DOHH2 (cell line): Measurements from ENCODE around the gene LCAT.
A peak's percentile ranks its signal among the peaks of the same experiment; 100 is the strongest.

Experiments used
- H3F3A ChIP-seq: fragments of 200-600 bp; sonication (generic), shearing (Covaris generic); 2 replicates; pipeline ENCODE4 v1.6.0; 2016; ENCODE audit warnings: antibody characterized with exemption, mild to moderate bottlenecking; ENCODE audit not compliant: control insufficient read depth, insufficient read depth
- H3K27ac ChIP-seq: fragments of 200-600 bp; sonication (generic); 2 replicates; pipeline ENCODE4 v1.5.1; 2014; ENCODE audit warnings: low read depth, mild to moderate bottlenecking, low read length, moderate library complexity
- H3K27me3 ChIP-seq: fragments of 200-600 bp; sonication (generic); 2 replicates; pipeline ENCODE4 v1.6.1; 2014; ENCODE audit warnings: mild to moderate bottlenecking, low read length, mixed read lengths; ENCODE audit not compliant: control insufficient read depth
- H3K36me3 ChIP-seq: fragments of 200-600 bp; sonication (generic); 2 replicates; pipeline ENCODE4 v1.6.1; 2014; ENCODE audit warnings: mild to moderate bottlenecking, low read length, moderate library complexity, mixed read lengths; ENCODE audit not compliant: control insufficient read depth
- H3K4me1 ChIP-seq: fragments of 200-600 bp; sonication (generic); 2 replicates; pipeline ENCODE4 v1.6.1; 2014; ENCODE audit warnings: mild to moderate bottlenecking, low read length, mixed read lengths; ENCODE audit not compliant: control insufficient read depth
- H3K4me2 ChIP-seq: fragments of 200-600 bp; sonication (generic); 2 replicates; pipeline ENCODE4 v1.6.0; 2014; ENCODE audit warnings: mild to moderate bottlenecking, low read length, moderate library complexity
- H3K4me3 ChIP-seq: fragments of 200-600 bp; sonication (generic); 2 replicates; pipeline ENCODE4 v1.5.1; 2014; ENCODE audit warnings: mild to moderate bottlenecking, low read length, mixed read lengths
- H3K79me2 ChIP-seq: fragments of 200-600 bp; sonication (generic); 2 replicates; pipeline ENCODE4 v1.6.1; 2014; ENCODE audit warnings: mild to moderate bottlenecking, low read length, mixed read lengths; ENCODE audit not compliant: control insufficient read depth
- H3K9me2 ChIP-seq: fragments of 200-600 bp; sonication (generic); replicated peaks from 2 replicates; pipeline ENCODE4 v1.6.1; 2014; ENCODE audit warnings: mild to moderate bottlenecking, low read length, mixed read lengths; ENCODE audit not compliant: control insufficient read depth
- H3K9me3 ChIP-seq: fragments of 200-600 bp; sonication (generic); 2 replicates; pipeline ENCODE4 v1.6.1; 2014; ENCODE audit warnings: antibody characterized with exemption, low read length, mixed read lengths; ENCODE audit not compliant: control insufficient read depth, insufficient read depth
- H4K20me1 ChIP-seq: fragments of 200-600 bp; sonication (generic); 2 replicates; pipeline ENCODE4 v1.6.0; 2014; ENCODE audit warnings: low read depth, mild to moderate bottlenecking, antibody characterized with exemption, low read length, moderate library complexity; ENCODE audit not compliant: control insufficient read depth, insufficient read depth
- EZH2phosphoT487 ChIP-seq: fragments of 200-600 bp; sonication (generic); IDR thresholded peaks from 2 replicates; pipeline ENCODE4 v1.6.1; 2017; ENCODE audit warnings: borderline replicate concordance, mild to moderate bottlenecking, antibody characterized with exemption, low read length, moderate library complexity, mixed read lengths
- TF ChIP-seq, protein P1 (sequence below): fragments of 200-600 bp; sonication (generic); IDR thresholded peaks from one replicate; pipeline ENCODE4 v1.5.1; 2014; ENCODE audit warnings: antibody characterized with exemption, mild to moderate bottlenecking, low read depth, low read length; ENCODE audit not compliant: poor library complexity, severe bottlenecking

LCAT gene

GRCh38 chr16:67893743-67894399 lies 50.0 kb downstream of the LCAT start:
- H3K27me3 ChIP-seq = no peaks in the 10 kb centered on the region
- no peaks in the 10 kb centered on the region for H3F3A ChIP-seq
- no peaks in the 10 kb centered on the region for H3K9me2 ChIP-seq
- peaks cover 18% of the 10 kb centered on the region for H3K4me1 ChIP-seq
- no peaks in the 10 kb centered on the region; the same call in 1 of the 2 replicates for H3K36me3 ChIP-seq
- no peaks in the 10 kb centered on the region for H4K20me1 ChIP-seq
- H3K27ac ChIP-seq = no peak overlapping the region
- peak overlapping the region; percentile 87 for H3K4me3 ChIP-seq
- no peak for TF ChIP-seq EZH2phosphoT487
- no peaks in the 10 kb centered on the region for H3K9me3 ChIP-seq
- H3K4me2 ChIP-seq = peak overlapping the region; percentile 94
- peaks cover 51% of the 10 kb centered on the region for H3K79me2 ChIP-seq

GRCh38 chr16:67892899-67893742 lies 50.8 kb downstream of the LCAT start, which contains the start of gene PSKH1:
TSS of gene PSKH1 (plus strand) at chr16:67893254. CDS start at chr16:67908750, 15,496 bp downstream.
- Histone ChIP-seq H3F3A (no peaks in the 10 kb centered on the region), H3K27me3 (no peaks in the 10 kb centered on the region), H3K4me3 (peak within 1 kb of the TSS; percentile 87), H3K9me3 (no peaks in the 10 kb centered on the region), H3K79me2 (peaks cover 47% of the 10 kb centered on the region), H3K9me2 (no peaks in the 10 kb centered on the region), H4K20me1 (no peaks in the 10 kb centered on the region), H3K36me3 (no peaks in the 10 kb centered on the region; the same call in 1 of the 2 replicates), H3K27ac (no peak within 1 kb of the TSS), H3K4me2 (peak within 1 kb of the TSS; percentile 94), H3K4me1 (peaks cover 18% of the 10 kb centered on the region)
- TF ChIP-seq, protein P1, sequence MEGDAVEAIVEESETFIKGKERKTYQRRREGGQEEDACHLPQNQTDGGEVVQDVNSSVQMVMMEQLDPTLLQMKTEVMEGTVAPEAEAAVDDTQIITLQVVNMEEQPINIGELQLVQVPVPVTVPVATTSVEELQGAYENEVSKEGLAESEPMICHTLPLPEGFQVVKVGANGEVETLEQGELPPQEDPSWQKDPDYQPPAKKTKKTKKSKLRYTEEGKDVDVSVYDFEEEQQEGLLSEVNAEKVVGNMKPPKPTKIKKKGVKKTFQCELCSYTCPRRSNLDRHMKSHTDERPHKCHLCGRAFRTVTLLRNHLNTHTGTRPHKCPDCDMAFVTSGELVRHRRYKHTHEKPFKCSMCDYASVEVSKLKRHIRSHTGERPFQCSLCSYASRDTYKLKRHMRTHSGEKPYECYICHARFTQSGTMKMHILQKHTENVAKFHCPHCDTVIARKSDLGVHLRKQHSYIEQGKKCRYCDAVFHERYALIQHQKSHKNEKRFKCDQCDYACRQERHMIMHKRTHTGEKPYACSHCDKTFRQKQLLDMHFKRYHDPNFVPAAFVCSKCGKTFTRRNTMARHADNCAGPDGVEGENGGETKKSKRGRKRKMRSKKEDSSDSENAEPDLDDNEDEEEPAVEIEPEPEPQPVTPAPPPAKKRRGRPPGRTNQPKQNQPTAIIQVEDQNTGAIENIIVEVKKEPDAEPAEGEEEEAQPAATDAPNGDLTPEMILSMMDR = no peak
- no peak for TF ChIP-seq EZH2phosphoT487

- peaks cover 18% of the 10 kb centered on the region for H3K4me1 ChIP-seq
- H3K9me2 ChIP-seq = no peaks in the 10 kb centered on the region
- H3K4me3 ChIP-seq = peak overlapping the region; percentile 87
- no peak for TF ChIP-seq EZH2phosphoT487
- TF ChIP-seq, protein P1 = no peak
- peak overlapping the region; percentile 68 for H3K4me2 ChIP-seq
- no peaks in the 10 kb centered on the region for H4K20me1 ChIP-seq
- no peaks in the 10 kb centered on the region for H3K9me3 ChIP-seq
- H3K36me3 ChIP-seq = no peaks in the 10 kb centered on the region; the same call in 1 of the 2 replicates
- no peaks in the 10 kb centered on the region for H3K27me3 ChIP-seq
- peaks cover 42% of the 10 kb centered on the region for H3K79me2 ChIP-seq
- no peak overlapping the region for H3K27ac ChIP-seq
- H3F3A ChIP-seq = 0 out of 2 replicates have a peak, but pooled peaks cover 2% of the 10 kb centered on the region
Measured at GRCh38 chr16:67892375-67892774, 51.5 kb downstream of the LCAT start.
